ENCODE data around the gene CAVIN2. TPM values are rescaled to one million over a fixed set of nuclear protein-coding genes. Genes with fewer than 3 reads are reported as not detected.

Gene CAVIN2
- total RNA-seq, 1 donor: 1.8 TPM

- Histone ChIP-seq H3K36me3 (ENCODE audit: insufficient read depth, low read length) (no peaks in the 10 kb centered on the region), H2AFZ (ENCODE audit: low read length) (no peak overlapping the region), H3K4me1 (ENCODE audit: insufficient read depth, low read length) (peaks cover 16% of the 10 kb centered on the region), H4K20me1 (ENCODE audit: insufficient read depth, low read length) (no peaks in the 10 kb centered on the region), H3K4me3 (ENCODE audit: insufficient read depth, low read length) (no peak overlapping the region), H3K27ac (ENCODE audit: low read depth, low read length) (no peak overlapping the region), H3K4me2 (ENCODE audit: insufficient read depth, low read length) (no peak overlapping the region), H3K27me3 (ENCODE audit: insufficient read depth, low read length) (no peaks in the 10 kb centered on the region), H3K79me2 (ENCODE audit: insufficient read depth, low read length) (no peaks in the 10 kb centered on the region), H3K9me3 (ENCODE audit: low read depth, low read length) (no peaks in the 10 kb centered on the region)
- TF ChIP-seq CTCF (IDR thresholded peaks at IDR 0.05; ENCODE audit: extremely low read depth, low read depth, low read length): no peak
- DNase-seq (ENCODE audit: insufficient read length, low spot score, missing footprints): no peak
Observed at GRCh38 chr2:191851158-191851557, 4.3 kb upstream of the CAVIN2 start.

- H3K36me3 ChIP-seq (ENCODE audit: insufficient read depth, low read length): no peaks in the 10 kb centered on the region
- H4K20me1 ChIP-seq (ENCODE audit: insufficient read depth, low read length): no peaks in the 10 kb centered on the region
- TF ChIP-seq CTCF (IDR thresholded peaks at IDR 0.05; ENCODE audit: extremely low read depth, low read depth, low read length): no peak
- no peaks in the 10 kb centered on the region for H3K9me3 ChIP-seq (ENCODE audit: low read depth, low read length)
- no peak overlapping the region for H2AFZ ChIP-seq (ENCODE audit: low read length)
- no peak overlapping the region for H3K4me3 ChIP-seq (ENCODE audit: insufficient read depth, low read length)
- H3K27me3 ChIP-seq (ENCODE audit: insufficient read depth, low read length): no peaks in the 10 kb centered on the region
- H3K4me2 ChIP-seq (ENCODE audit: insufficient read depth, low read length): no peak overlapping the region
- no peak overlapping the region for H3K27ac ChIP-seq (ENCODE audit: low read depth, low read length)
- H3K4me1 ChIP-seq (ENCODE audit: insufficient read depth, low read length): peaks cover 29% of the 10 kb centered on the region
- no peak for DNase-seq (ENCODE audit: insufficient read length, low spot score, missing footprints)
- no peaks in the 10 kb centered on the region for H3K79me2 ChIP-seq (ENCODE audit: insufficient read depth, low read length)
Observed at GRCh38 chr2:191848771-191849767, 2.2 kb upstream of the CAVIN2 start.

- H3K79me2 ChIP-seq (ENCODE audit: insufficient read depth, low read length): no peaks in the 10 kb centered on the region
- H3K36me3 ChIP-seq (ENCODE audit: insufficient read depth, low read length): no peaks in the 10 kb centered on the region
- peaks cover 23% of the 10 kb centered on the region for H3K4me1 ChIP-seq (ENCODE audit: insufficient read depth, low read length)
- no peak overlapping the region for H3K4me3 ChIP-seq (ENCODE audit: insufficient read depth, low read length)
- no peak overlapping the region for H3K27ac ChIP-seq (ENCODE audit: low read depth, low read length)
- no peak overlapping the region for H3K4me2 ChIP-seq (ENCODE audit: insufficient read depth, low read length)
- no peaks in the 10 kb centered on the region for H3K9me3 ChIP-seq (ENCODE audit: low read depth, low read length)
- TF ChIP-seq CTCF (IDR thresholded peaks at IDR 0.05; ENCODE audit: extremely low read depth, low read depth, low read length): no peak
- H2AFZ ChIP-seq (ENCODE audit: low read length): no peak overlapping the region
- DNase-seq (ENCODE audit: insufficient read length, low spot score, missing footprints): no peak
- H3K27me3 ChIP-seq (ENCODE audit: insufficient read depth, low read length): no peaks in the 10 kb centered on the region
- H4K20me1 ChIP-seq (ENCODE audit: insufficient read depth, low read length): no peaks in the 10 kb centered on the region
Observed at GRCh38 chr2:191847764-191848163, 876 bp upstream of the CAVIN2 start.

GRCh38 chr2:191845876-191846514, 893 bp downstream of the CAVIN2 start:
- Histone ChIP-seq H3K9me3 (ENCODE audit: low read depth, low read length) (no peaks in the 10 kb centered on the region), H3K27ac (ENCODE audit: low read depth, low read length) (no peak overlapping the region), H2AFZ (ENCODE audit: low read length) (no peak overlapping the region), H3K4me2 (ENCODE audit: insufficient read depth, low read length) (peak overlapping the region; percentile 58), H3K27me3 (ENCODE audit: insufficient read depth, low read length) (no peaks in the 10 kb centered on the region), H3K4me3 (ENCODE audit: insufficient read depth, low read length) (no peak overlapping the region), H3K4me1 (ENCODE audit: insufficient read depth, low read length) (peaks cover 23% of the 10 kb centered on the region), H3K79me2 (ENCODE audit: insufficient read depth, low read length) (no peaks in the 10 kb centered on the region), H3K36me3 (ENCODE audit: insufficient read depth, low read length) (no peaks in the 10 kb centered on the region), H4K20me1 (ENCODE audit: insufficient read depth, low read length) (no peaks in the 10 kb centered on the region)
- no peak for TF ChIP-seq CTCF (IDR thresholded peaks at IDR 0.05; ENCODE audit: extremely low read depth, low read depth, low read length)
- no peak for DNase-seq (ENCODE audit: insufficient read length, low spot score, missing footprints)
